Measurements from ENCODE around the gene EPHA7.

The EPHA7 gene

GRCh38 chr6:93322651-93323050, 96.7 kb downstream of the EPHA7 start:
- DNase-seq, result no peak

GRCh38 chr6:93319304-93319703, 100.1 kb downstream of the EPHA7 start:
- DNase-seq, result no peak

GRCh38 chr6:93318121-93318520, 101.2 kb downstream of the EPHA7 start:
- no peak for DNase-seq

- no peak for DNase-seq
These were observed 101.8 kb downstream of the EPHA7 start for GRCh38 chr6:93317592-93317991.

GRCh38 chr6:93307505-93308409, 111.6 kb downstream of the EPHA7 start:
- DNase-seq, result no peak

GRCh38 chr6:93305088-93305487, 114.3 kb downstream of the EPHA7 start:
- DNase-seq, result no peak

- DNase-seq, result no peak
These were observed 114.9 kb downstream of the EPHA7 start for GRCh38 chr6:93304505-93304904.

- DNase-seq, result no peak
These were observed 118.7 kb downstream of the EPHA7 start for GRCh38 chr6:93300661-93301060.

GRCh38 chr6:93299622-93300021, 119.7 kb downstream of the EPHA7 start:
- DNase-seq, result no peak

- DNase-seq, result no peak
These were observed 123.7 kb downstream of the EPHA7 start for GRCh38 chr6:93295631-93296030.

GRCh38 chr6:93294879-93295278, 124.5 kb downstream of the EPHA7 start:
- DNase-seq, result no peak

- no peak for DNase-seq
These were observed 125.5 kb downstream of the EPHA7 start for GRCh38 chr6:93293872-93294271.

GRCh38 chr6:93293460-93293859, 125.9 kb downstream of the EPHA7 start:
- DNase-seq, result no peak

- no peak for DNase-seq
These were observed 136.8 kb downstream of the EPHA7 start for GRCh38 chr6:93282521-93283031.

- DNase-seq, result no peak
These were observed 141.1 kb downstream of the EPHA7 start for GRCh38 chr6:93278241-93278640.

- DNase-seq, result no peak
These were observed 146.5 kb downstream of the EPHA7 start for GRCh38 chr6:93272896-93273295.

- DNase-seq, result no peak
These were observed 147.1 kb downstream of the EPHA7 start for GRCh38 chr6:93272211-93272610.

GRCh38 chr6:93266116-93266817, 153.1 kb downstream of the EPHA7 start:
- no peak for DNase-seq

GRCh38 chr6:93260881-93261280, 158.5 kb downstream of the EPHA7 start:
- no peak for DNase-seq

- no peak for DNase-seq
These were observed 160.0 kb downstream of the EPHA7 start for GRCh38 chr6:93259332-93259731.

- no peak for DNase-seq
These were observed 166.4 kb downstream of the EPHA7 start for GRCh38 chr6:93252930-93253329.

GRCh38 chr6:93248631-93249030, 170.7 kb downstream of the EPHA7 start:
- DNase-seq, result no peak

GRCh38 chr6:93243231-93243778, 176.1 kb downstream of the EPHA7 start:
- DNase-seq, result no peak

- no peak for DNase-seq
These were observed 177.3 kb downstream of the EPHA7 start for GRCh38 chr6:93242049-93242448.
